Stimulated activated naive CD4-positive, alpha-beta T cell treated with Interleukin-2 at 50 U/mL for 16 hours (primary cell): ENCODE data around the gene RBFOX2.
"Not testable (repeated sequence)": the region's sequence is repeated elsewhere in the genome, so short reads cannot be mapped to it uniquely, and the experiment has no call there.

ENCODE experiments used
- DNase-seq: peaks from one replicate; lab custom pipeline; 2025; lab: John Stamatoyannopoulos, UW

RBFOX2 gene, protein sequence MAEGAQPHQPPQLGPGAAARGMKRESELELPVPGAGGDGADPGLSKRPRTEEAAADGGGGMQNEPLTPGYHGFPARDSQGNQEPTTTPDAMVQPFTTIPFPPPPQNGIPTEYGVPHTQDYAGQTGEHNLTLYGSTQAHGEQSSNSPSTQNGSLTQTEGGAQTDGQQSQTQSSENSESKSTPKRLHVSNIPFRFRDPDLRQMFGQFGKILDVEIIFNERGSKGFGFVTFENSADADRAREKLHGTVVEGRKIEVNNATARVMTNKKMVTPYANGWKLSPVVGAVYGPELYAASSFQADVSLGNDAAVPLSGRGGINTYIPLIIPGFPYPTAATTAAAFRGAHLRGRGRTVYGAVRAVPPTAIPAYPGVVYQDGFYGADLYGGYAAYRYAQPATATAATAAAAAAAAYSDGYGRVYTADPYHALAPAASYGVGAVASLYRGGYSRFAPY

GRCh38 chr22:36028646-36029405 lies at the start of gene RBFOX2:
Gene RBFOX2 (minus strand): TSS chr22:36028824. CDS start chr22:36028425, 399 bp downstream.
- DNase-seq = peak; percentile 80

DNA sequence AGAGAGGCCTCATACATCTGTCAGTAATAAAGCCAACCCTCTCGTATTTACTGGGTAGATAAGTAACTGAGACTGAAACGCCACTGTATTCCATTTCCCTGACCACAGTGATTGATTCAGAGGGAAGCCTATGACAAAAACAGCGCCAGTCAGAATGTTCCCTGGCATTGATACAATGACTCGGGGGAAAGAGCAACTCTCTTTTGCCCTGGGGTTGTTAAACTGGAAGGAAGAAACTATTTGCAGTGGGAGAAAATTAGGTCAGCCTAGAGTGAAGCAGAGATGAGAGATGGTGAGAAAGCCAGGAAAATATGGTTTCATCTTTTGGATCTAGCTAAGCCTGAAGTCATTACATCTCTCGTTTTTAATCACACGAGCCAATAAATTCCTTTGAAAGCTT lies 48.6 kb upstream of the RBFOX2 start:
- DNase-seq = no peak

DNA sequence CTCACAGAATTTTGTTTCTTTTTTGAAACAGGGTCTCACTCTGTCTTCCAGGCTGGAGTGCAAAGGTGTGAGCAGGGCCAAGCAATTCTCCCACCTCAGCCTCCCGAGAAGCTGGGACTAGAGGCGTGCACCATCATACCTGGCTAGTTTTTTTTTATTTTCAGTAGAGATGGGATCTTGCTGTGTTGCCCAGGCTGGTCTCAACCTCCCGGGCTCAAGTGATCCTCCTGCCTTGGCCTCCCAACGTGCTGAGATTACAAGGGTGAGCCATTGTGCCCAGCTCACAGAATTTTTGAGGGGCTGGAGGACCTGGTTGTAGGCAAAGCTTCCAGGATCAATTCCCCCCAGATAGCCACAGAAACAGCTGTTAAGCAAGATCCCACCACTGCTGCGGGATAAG lies 47.1 kb upstream of the RBFOX2 start:
- no peak for DNase-seq

DNA sequence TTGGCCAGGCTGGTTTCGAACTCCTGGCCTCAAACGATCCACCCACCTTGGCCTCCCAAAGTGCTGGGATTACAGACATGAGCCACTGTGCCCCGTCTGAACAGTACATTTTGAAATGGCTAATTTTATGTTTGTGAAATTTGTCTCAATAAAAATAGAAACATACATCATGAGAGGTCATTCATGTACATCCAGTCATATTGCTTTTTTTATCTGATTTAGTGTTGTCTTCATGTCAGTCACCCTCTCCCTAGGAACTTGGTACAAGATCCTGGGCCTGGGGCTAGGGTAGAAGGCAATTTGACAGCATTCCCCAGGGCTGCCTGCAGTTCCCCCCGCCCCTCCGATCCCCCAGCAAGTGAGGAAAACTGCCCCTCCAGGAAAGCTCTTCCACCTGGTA lies 46.6 kb upstream of the RBFOX2 start:
- DNase-seq = no peak

- no peak for DNase-seq
These were observed 44.9 kb upstream of the RBFOX2 start for GRCh38 chr22:36073476-36073875.

- DNase-seq = not testable (repeated sequence)
These were observed 42.0 kb upstream of the RBFOX2 start for GRCh38 chr22:36070645-36071044.

GRCh38 chr22:36069368-36069767 lies 40.7 kb upstream of the RBFOX2 start:
- no peak for DNase-seq

DNA sequence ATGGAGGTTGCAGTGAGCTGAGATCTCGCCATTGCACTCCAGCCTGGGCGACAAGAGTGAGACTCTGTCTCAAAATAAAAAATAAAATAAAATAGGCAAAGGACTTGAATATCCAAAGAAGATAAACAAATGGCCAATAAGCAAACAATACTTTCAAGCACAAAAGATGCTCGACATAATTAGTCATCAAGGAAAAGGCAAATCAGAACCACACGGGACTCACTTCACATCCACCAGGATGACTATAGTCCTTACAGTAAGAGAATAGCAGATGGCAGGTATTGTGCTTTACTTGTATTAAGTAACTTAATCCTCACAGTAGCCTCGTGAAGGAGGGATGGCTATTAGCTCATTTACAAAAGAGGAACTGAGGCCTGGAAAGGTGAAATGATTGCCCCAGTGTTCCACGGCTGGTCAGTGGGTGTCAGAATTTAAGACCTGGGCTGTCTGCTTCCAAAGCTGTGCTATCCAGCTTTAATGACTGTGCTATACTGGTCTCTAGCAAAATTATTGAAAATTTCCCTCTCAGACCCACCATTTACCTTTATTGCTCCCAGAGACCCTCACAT lies 40.2 kb upstream of the RBFOX2 start:
- no peak for DNase-seq

DNA sequence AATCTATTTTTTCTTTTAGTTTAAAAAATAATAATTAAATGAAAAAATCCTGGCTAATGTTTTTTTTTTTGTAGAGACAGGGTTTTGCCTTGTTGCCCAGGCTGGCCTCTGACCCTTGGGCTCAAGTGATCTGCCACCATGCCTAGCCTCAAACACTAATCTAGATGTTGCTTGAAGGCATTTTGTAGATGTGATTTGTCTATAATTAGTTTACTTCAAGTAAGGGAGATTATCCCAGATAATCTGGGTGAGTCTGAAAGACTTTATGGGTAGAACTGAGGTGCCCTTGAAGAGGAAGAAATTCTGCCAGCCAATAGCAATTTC lies 38.6 kb upstream of the RBFOX2 start:
- DNase-seq = no peak

GRCh38 chr22:36065775-36066544 lies 37.3 kb upstream of the RBFOX2 start:
- DNase-seq = peak; percentile 53

DNA sequence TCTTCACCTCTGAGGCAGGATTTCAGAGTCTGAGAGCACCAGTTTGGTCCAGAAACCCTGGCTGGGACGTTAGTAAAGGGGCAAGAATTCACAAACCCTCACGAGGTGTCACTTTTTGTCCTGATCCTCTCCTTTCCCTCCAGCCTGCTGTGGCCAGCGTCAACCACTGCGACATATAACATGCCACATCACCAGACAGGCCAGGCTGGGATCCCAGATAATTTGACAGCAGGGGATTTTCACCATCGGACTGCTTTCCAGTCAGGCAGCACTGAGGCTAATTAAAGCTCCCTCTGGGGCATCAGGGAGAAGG lies 36.8 kb upstream of the RBFOX2 start:
- no peak for DNase-seq

GRCh38 chr22:36064358-36064757 lies 35.7 kb upstream of the RBFOX2 start:
- DNase-seq = no peak

- no peak for DNase-seq
These were observed 28.4 kb upstream of the RBFOX2 start for GRCh38 chr22:36056980-36057379.

GRCh38 chr22:36055376-36056295 lies 27.0 kb upstream of the RBFOX2 start:
- no peak for DNase-seq

- DNase-seq = not testable (repeated sequence)
These were observed 25.8 kb upstream of the RBFOX2 start for GRCh38 chr22:36054446-36054845.

GRCh38 chr22:36053242-36054147 lies 24.9 kb upstream of the RBFOX2 start:
- no peak for DNase-seq

DNA sequence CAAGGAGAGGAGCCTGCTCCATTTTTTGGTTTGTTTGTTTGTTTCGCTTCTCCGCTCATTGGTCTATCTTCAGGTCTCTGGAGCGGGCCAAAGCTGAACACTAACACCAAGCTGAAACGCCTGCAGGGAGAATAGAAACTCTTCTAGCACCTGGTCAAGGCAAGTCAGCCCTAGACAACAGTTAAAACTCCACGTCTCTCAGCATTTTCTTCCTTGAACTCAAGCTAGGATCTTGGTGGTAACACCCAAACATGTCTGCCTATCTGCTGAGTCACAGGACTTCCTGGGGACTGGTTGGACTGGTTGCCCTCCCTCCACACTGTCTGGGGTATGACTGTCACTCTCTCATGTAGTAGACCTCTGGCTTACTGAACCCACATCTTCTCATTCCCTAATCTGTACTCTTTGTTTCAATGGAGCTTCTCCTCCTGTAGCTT lies 23.9 kb upstream of the RBFOX2 start:
- no peak for DNase-seq

- DNase-seq = no peak
These were observed 21.0 kb upstream of the RBFOX2 start for GRCh38 chr22:36049678-36049997.

DNA sequence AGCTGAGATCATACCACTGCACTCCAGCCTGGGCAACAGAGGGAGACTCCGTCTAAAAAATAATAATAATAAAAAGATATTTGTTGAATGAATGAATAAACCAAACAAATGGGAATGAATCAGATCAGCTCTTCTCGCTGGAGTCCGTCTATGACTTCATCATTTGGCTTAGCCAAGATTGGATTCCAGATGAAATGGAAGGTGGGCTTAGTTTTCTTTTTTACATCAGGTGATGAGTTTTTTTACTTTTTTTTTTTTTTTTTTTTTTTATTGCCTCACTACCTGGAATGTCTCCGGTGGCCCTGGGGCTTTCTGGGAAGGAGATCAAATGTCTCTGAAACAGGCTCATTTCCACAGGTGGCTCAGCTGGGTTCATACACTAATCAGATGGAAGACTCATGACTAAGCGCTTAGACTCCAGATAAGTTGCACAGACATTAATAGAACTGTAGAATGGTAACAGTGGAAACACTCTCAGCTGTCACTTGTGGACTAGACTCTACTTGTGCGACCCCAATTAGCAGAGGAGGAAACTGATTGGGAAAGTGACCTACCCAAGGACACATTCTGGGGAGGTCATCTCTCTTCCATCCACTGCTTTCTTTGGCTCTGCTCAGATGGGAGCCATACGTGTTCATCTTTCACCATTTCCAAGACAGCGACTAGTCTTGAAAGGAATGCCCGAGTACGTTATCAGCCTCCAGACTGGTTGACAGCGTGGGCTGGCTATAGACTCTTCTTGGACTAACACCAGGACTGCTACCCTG lies 20.5 kb upstream of the RBFOX2 start:
- DNase-seq = no peak

DNA sequence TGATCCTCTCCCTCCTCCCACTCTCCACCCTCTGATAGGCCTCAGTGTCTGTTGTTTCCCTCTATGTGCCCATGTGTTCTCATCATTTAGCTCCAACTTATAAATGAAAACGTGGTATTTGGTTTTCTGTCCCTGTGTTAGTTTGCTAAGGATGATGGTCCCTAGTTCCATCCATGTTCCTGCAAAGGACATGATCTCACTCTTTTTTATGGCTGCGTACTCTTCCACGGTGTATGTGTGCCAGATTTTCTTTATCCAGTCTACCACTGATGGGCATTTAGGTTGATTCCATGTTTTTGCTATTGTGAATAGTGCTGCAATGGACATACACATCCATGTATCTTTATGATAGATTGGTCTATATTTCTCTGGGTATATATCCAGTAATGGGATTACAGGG lies 15.9 kb upstream of the RBFOX2 start:
- not testable (repeated sequence) for DNase-seq
